Measurements from ENCODE around the gene ZNF662. TPM values are rescaled to one million over a fixed set of nuclear protein-coding genes. Genes with fewer than 3 reads are reported as not detected.

The ZNF662 gene
- total RNA-seq, 1 experiment from 2014 or later: not detected

DNA sequence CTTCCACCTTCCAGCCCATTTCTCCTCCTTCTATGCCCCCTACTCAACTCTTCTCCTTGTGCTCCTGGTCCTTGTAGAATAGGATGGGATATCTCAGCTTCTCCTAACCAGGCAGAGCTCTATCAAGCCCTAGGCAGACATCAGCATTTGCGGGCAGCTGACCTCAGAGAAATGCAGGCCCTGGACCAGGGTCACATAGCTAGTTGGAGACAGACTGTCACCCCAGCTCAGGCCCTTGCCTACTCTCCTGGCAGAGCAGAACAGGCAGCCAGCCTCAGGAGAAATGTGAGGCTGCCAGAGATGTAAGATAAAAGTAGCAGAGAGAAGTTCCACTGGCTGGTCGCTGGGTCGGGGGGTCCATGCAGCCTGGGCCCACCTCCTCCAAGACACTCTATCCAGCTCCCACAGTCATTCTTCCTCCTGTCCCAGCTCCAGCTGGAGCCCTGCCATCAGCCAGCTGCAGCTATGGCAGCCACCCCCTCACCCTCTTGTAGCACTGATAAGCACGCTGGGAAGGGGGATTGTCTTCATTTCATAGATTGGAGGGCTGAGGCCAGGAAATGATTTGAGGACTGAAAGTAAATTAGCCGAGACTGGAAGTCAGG lies 34.2 kb upstream of the ZNF662 start:
- DNase-seq (ENCODE audit: low read depth, low spot score) (no peak), ATAC-seq (no peak)
- no TSS peak for BruUV-seq (replicated peaks)
- Histone ChIP-seq H3K9me3 (ENCODE audit: control insufficient read depth in 1 of 2, insufficient read depth in 1 of 2, low read depth in 1 of 2, low read length in 2 of 2) (no peaks in the 10 kb centered on the region), H2AFZ (ENCODE audit: low read depth, low read length, poor library complexity, severe bottlenecking) (no peak overlapping the region), H3K27me3 (ENCODE audit: insufficient read depth, low read length) (no peaks in the 10 kb centered on the region), H3K27ac (ENCODE audit: low read depth, low read length) (no peak overlapping the region), H3K4me3 (replicated peaks in 1 of 2; ENCODE audit: low read depth in 1 of 2, low read length in 2 of 2) (no peak overlapping the region), H3K9ac (ENCODE audit: low read length) (no peak overlapping the region), H4K20me1 (ENCODE audit: insufficient read depth) (no peaks in the 10 kb centered on the region), H3K4me1 (ENCODE audit: control insufficient read depth in 1 of 2, insufficient read depth in 2 of 2, low read length in 2 of 2) (no peaks in the 10 kb centered on the region), H3K4me2 (ENCODE audit: low read length) (no peak overlapping the region), H3K36me3 (ENCODE audit: control insufficient read depth in 1 of 2, insufficient read depth in 2 of 2, low read length in 2 of 2) (no peaks in the 10 kb centered on the region), H3K9me2 (ENCODE audit: insufficient read depth) (no peaks in the 10 kb centered on the region), H3K79me2 (ENCODE audit: insufficient read depth, low read length) (no peaks in the 10 kb centered on the region)
- ChIA-PET POLR2A (no interaction called here), RAD21 (ENCODE audit: low non-redundant PET in 1 of 2, low total read pairs in 2 of 2, uncharacterized antibody in 2 of 2, unreplicated experiment in 2 of 2) (interaction anchor here in 1 of 2 experiments (0.7 kb wide), 1 partner anchor 165 kb away, joined by 3 read pairs; no protein-coding TSS in a partner anchor), CTCF (no interaction called here)
- no peak for TF ChIP-seq SP1 (IDR thresholded peaks at IDR 0.05; ENCODE audit: low read depth)
- intact Hi-C loops (cut with micrococcal nuclease): no loop called here

DNA sequence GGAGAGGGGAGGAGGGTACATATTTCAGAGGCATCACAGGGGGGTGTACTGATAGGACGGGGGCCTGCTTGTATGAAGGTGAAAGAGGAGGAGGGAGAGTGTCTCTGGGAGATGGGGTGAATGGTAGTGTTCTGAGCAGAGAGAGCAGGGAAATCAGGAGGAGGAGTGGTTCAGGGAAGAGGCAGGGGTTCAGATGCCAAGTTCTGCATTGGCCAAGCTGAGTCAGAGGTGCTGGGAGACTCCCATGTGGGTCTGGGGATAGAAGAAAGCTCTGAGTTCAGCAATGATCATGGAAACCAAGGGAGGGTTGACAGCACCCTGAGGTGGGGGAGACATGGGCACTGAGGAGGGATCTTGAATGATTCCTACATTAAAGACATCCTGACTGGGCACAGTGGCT lies 33.2 kb upstream of the ZNF662 start:
- DNase-seq (ENCODE audit: low read depth, low spot score) (no peak), ATAC-seq (no peak)
- Histone ChIP-seq H3K36me3 (ENCODE audit: control insufficient read depth in 1 of 2, insufficient read depth in 2 of 2, low read length in 2 of 2) (no peaks in the 10 kb centered on the region), H3K27me3 (ENCODE audit: insufficient read depth, low read length) (no peaks in the 10 kb centered on the region), H3K79me2 (ENCODE audit: insufficient read depth, low read length) (no peaks in the 10 kb centered on the region), H3K9me3 (ENCODE audit: control insufficient read depth in 1 of 2, insufficient read depth in 1 of 2, low read depth in 1 of 2, low read length in 2 of 2) (no peaks in the 10 kb centered on the region), H4K20me1 (ENCODE audit: insufficient read depth) (no peaks in the 10 kb centered on the region), H2AFZ (ENCODE audit: low read depth, low read length, poor library complexity, severe bottlenecking) (no peak overlapping the region), H3K9me2 (ENCODE audit: insufficient read depth) (no peaks in the 10 kb centered on the region), H3K4me3 (replicated peaks in 1 of 2; ENCODE audit: low read depth in 1 of 2, low read length in 2 of 2) (no peak overlapping the region), H3K4me2 (ENCODE audit: low read length) (no peak overlapping the region), H3K9ac (ENCODE audit: low read length) (no peak overlapping the region), H3K27ac (ENCODE audit: low read depth, low read length) (no peak overlapping the region), H3K4me1 (ENCODE audit: control insufficient read depth in 1 of 2, insufficient read depth in 2 of 2, low read length in 2 of 2) (no peaks in the 10 kb centered on the region)
- no TSS peak for BruUV-seq (replicated peaks)
- TF ChIP-seq ZNF274 (IDR thresholded peaks at IDR 0.05; ENCODE audit: low read depth, low read length): no peak
- intact Hi-C loops (cut with micrococcal nuclease): no loop called here
- RAD21 ChIA-PET (ENCODE audit: low non-redundant PET in 1 of 2, low total read pairs in 2 of 2, uncharacterized antibody in 2 of 2, unreplicated experiment in 2 of 2): no interaction called here
- POLR2A ChIA-PET: no interaction called here
- CTCF ChIA-PET: no interaction called here
